Upper lobe of right lung (tissue), 1 donor: ENCODE data around the gene MAML3. TPM values are rescaled to one million over a fixed set of nuclear protein-coding genes. Genes with fewer than 3 reads are reported as not detected.

Experiments used
- ATAC-seq: fragments of 200-7000 bp; cut with Tn5 transposase; one replicate; pipeline ENCODE4 v1.9.1; 2020; ENCODE audit warnings: mild to moderate bottlenecking, moderate library complexity
- DNase-seq: peaks from one replicate; pipeline ENCODE4 v3.0.0-alpha.2; 2020
- H3K27ac ChIP-seq: fragments of 200-600 bp; one replicate; pipeline ENCODE4 v1.8.0; 2022
- H3K27me3 ChIP-seq: fragments of 200-600 bp; one replicate; pipeline ENCODE4 v1.8.0; 2022; ENCODE audit warnings: mild to moderate bottlenecking
- H3K36me3 ChIP-seq: fragments of 200-600 bp; one replicate; pipeline ENCODE4 v1.8.0; 2022
- H3K4me1 ChIP-seq: fragments of 200-600 bp; one replicate; pipeline ENCODE4 v1.8.0; 2022
- H3K4me3 ChIP-seq: fragments of 200-600 bp; one replicate; pipeline ENCODE4 v1.8.0; 2022; ENCODE audit warnings: mild to moderate bottlenecking
- H3K9me3 ChIP-seq: fragments of 200-600 bp; one replicate; pipeline ENCODE4 v1.8.0; 2022
- CTCF ChIP-seq: fragments of 200-600 bp; IDR thresholded peaks from one replicate; pipeline ENCODE4 v1.8.0; 2022; ENCODE audit warnings: antibody characterized with exemption
- intact Hi-C: fragments of 100-400 bp; cut with DNase I; formaldehyde crosslinking; loops from one replicate; pipeline ENCODE4 v1.11.0; 2022
- total RNA-seq: library from RNA; stranded (reverse); fragmentation: NEBNext Ultra II Directional; extraction: Animal tissue kit (Norgen Biotek cat#: 25700); gene quantifications from one replicate; pipeline ENCODE4 v1.2.1, GENCODE V29; 2021
- donor health status: DM: no; HTN: yes; CAD: no; lungs with severe emphysema.

The MAML3 gene
- total RNA-seq, 1 donor from 2014 or later, result 13.1 TPM

DNA sequence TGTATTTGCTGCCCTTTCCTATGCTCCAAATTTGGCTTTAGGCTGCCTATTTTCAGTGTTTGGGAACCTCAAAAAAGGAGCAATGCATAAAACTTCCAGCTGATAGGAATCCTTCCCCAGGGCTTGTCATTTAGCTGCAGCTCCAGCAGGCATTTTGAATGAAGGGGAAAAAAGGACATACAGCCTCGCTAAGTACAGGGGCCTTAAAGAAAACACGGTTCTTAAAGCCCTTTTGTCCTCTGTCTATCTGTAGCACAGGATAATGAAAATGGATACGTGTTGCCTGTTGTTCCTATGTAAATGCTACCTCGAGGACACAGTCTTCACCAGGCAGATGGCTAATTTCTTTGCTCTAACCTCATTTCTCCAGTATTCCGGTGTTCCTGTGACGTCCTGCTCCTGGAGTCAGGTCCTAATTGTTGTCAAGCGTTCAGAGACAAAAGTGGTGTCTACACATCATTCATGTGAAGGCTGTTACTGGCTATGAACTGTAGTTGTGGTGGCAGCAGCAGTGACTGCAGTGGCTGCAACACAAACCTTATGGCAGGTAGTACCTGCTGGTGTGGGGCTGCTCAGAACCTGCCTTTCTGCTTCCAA, 371.0 kb downstream of the MAML3 start:
- Histone ChIP-seq H3K4me1 (no peaks in the 10 kb centered on the region), H3K27ac (no peak overlapping the region), H3K9me3 (no peaks in the 10 kb centered on the region), H3K36me3 (no peaks in the 10 kb centered on the region), H3K4me3 (no peak overlapping the region), H3K27me3 (no peaks in the 10 kb centered on the region)
- ATAC-seq, result no peak
- no peak for DNase-seq
- no peak for TF ChIP-seq CTCF
- intact Hi-C loops, result no loop called here

DNA sequence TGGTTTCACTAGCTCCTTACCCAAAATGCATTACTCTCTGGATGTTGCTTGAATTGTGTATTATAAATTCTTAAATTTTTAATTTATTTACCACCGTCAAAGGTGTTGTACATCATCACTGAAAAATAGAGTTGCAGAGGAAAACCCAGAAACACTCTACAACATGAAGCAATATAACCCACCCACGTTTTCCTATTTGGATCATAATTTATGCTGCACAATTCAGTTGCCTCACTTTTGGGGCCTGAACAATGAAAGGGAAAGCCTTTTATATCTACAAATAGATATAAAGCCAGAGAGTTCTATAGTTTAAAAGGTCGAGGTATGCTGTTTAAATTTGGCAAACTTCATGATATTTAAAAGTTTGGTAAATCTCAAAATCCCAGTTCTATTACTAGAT, 372.9 kb downstream of the MAML3 start:
- intact Hi-C loops, result no loop called here
- no peaks in the 10 kb centered on the region for H3K36me3 ChIP-seq
- ATAC-seq (no peak), DNase-seq (no peak)
- H3K27ac ChIP-seq, result no peak overlapping the region
- H3K27me3 ChIP-seq, result no peaks in the 10 kb centered on the region
- H3K4me3 ChIP-seq, result no peak overlapping the region
- TF ChIP-seq CTCF, result no peak
- no peaks in the 10 kb centered on the region for H3K4me1 ChIP-seq
- H3K9me3 ChIP-seq, result no peaks in the 10 kb centered on the region

DNA sequence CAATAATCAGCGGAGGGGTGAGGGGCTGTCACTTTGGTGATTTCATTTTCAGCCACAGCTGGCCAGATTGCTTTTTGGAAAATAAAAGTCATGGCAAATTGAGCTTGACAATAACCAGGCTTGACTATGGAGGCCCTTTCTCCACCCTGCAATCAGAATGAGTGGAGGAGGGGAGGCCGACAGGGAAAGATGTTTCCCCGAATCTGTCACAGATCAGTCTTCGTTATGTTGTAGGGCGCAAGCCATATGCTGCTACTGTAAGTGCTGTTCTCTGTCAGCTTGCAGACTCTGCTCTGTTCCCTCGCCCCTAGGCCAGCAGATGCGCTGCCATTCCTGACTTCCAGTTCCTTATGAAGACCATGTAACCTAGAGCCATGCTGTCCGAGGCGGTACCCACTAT, 374.3 kb downstream of the MAML3 start:
- Histone ChIP-seq H3K27ac (no peak overlapping the region), H3K4me1 (no peaks in the 10 kb centered on the region), H3K27me3 (no peaks in the 10 kb centered on the region), H3K9me3 (no peaks in the 10 kb centered on the region), H3K4me3 (no peak overlapping the region), H3K36me3 (no peaks in the 10 kb centered on the region)
- ATAC-seq (no peak), DNase-seq (no peak)
- intact Hi-C loops, result no loop called here
- TF ChIP-seq CTCF, result no peak

DNA sequence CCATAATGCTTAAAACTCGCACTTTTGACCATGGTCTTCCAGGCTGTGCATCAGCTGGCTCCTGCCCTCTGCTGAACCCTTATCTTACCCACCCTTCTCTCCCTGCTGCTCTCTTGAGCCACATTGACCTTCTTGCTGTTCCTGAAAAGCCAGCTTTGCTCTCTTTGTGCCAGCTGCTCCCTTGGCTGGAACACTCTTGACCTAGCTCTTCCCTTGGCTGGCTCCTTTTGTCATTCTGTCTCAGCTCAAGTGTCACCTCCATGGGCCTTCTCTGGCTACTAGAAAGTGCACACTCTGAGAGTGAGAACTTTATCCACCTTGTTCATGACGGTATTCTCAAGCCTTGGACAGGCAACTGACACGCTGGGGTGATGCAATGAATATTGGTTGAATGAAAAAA, 376.2 kb downstream of the MAML3 start:
- no peaks in the 10 kb centered on the region for H3K36me3 ChIP-seq
- H3K27ac ChIP-seq, result no peak overlapping the region
- no peak for ATAC-seq
- H3K4me1 ChIP-seq, result no peaks in the 10 kb centered on the region
- no peaks in the 10 kb centered on the region for H3K27me3 ChIP-seq
- intact Hi-C loops, result no loop called here
- H3K4me3 ChIP-seq, result no peak overlapping the region
- no peak for DNase-seq
- no peaks in the 10 kb centered on the region for H3K9me3 ChIP-seq
- no peak for TF ChIP-seq CTCF

- intact Hi-C loops, result no loop called here
Measured at GRCh38 chr4:139776235-139776634, 377.7 kb downstream of the MAML3 start.

More at GRCh38 chr4:139776235-139776634, 377.7 kb downstream of the MAML3 start:
- Histone ChIP-seq H3K4me3 (no peak overlapping the region), H3K4me1 (no peaks in the 10 kb centered on the region), H3K27ac (no peak overlapping the region), H3K36me3 (no peaks in the 10 kb centered on the region), H3K9me3 (no peaks in the 10 kb centered on the region), H3K27me3 (no peaks in the 10 kb centered on the region)
- ATAC-seq, result no peak
- no peak for DNase-seq
- TF ChIP-seq CTCF, result no peak
